Fibroblast of peridontal ligament (primary cell): ENCODE data around the gene GPR157.

Experiments used
- DNase-seq: peaks from one replicate; pipeline ENCODE4 v3.0.0-alpha.2; 2010; ENCODE audit errors: extremely low read depth

GPR157 gene

GRCh38 chr1:9062846-9063245 is 66.1 kb downstream of the GPR157 start:
- DNase-seq: no peak

DNA sequence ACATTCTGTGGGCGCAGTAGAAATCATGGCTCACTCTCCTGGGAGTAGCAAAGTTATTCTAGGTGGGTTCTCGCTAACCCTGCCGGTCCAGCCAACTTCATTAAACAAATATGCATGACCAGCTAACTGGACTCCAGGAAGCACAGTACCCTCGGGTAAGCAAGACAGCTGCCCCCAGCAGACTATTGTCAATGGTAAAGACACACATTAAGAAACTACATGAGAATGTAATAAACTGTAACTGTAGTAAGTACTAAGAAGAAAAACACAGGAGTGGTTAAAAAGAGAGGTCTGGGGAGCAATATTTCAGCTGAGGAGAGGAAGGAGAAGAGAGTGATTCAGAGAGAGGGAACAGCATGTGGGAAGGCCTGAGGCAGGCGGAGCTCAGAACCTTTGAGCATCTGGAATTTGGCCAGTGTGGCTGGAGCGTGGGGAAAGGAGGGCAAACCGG is 66.9 kb downstream of the GPR157 start:
- peak; percentile 36 for DNase-seq

DNA sequence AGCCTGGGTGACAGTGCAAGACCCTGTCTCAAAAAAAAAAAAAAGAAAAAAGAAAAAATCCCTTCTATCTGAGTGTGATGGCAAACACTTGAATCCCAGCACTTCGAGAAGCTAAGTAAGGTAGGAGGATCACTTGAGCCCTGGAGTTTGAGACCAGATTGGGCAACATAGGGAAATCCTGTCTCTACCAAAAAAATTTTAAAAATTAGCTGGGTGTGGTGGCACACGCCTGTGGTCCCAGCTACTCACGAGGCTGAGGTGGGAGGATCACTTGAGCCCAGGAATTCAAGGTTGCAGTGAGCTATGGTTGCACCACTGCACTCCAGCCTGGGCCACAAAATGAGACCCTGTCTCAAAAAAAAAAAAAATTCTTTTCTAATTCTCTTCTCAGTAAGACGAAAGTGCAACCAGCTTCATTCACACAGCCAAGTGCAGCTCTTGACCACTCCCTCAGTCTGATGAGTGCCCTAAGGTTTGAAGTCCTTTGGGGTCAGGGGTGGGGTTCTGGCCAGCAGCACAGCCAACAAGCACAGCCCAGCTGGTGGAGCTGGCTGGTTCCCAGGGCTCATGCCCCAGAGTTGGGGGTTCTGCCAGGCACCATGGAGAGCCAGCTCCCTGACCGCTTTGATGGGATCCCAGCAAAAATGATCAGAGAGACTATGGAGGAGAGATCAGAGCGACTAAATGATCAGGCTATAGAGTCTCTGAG is 67.5 kb downstream of the GPR157 start:
- DNase-seq: no peak

- DNase-seq: no peak
Measured at GRCh38 chr1:9059891-9060744, 68.8 kb downstream of the GPR157 start.

- peak; percentile 48 for DNase-seq
Measured at GRCh38 chr1:9058465-9058864, 70.4 kb downstream of the GPR157 start.

- DNase-seq: no peak
Measured at GRCh38 chr1:9057851-9058250, 71.1 kb downstream of the GPR157 start.

DNA sequence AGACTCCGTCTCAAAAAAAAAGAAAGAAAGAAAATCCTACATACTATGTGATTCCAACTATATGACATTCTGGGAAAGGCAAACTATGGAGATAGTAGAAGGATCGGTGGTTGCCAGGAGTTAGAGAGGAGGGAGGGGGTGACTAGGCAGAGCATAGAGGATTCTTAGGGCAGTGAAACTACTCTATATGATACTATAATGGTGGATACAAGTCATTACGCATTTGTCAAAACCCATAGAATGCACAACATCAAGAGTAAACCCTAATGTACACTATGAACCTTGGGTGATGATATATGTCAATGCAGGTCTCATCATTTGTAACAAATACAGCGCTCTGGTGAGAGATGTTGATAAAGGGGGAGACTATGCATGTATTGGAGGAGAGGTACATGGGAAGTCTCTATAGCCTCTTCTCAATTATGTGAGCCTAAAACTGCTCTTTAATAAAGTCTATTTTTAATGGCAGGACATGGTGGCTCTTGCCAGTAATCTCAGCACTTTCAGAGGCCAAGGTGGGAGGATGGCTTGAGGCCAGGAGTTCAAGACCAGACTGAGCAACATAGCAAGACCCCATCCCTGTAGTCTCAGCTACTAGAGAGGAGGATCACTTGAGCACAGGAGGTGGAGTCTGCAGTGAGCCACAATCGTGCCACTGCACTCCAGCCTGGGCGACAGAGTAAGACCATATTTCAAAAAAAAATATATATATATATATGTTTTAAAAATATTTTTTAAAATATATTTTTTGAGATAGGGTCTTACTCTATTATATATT is 76.4 kb downstream of the GPR157 start:
- DNase-seq: no peak

GRCh38 chr1:9051379-9051778 is 77.5 kb downstream of the GPR157 start:
- no peak for DNase-seq

- DNase-seq: no peak
Measured at GRCh38 chr1:9050803-9051202, 78.1 kb downstream of the GPR157 start.
